Glutamatergic neuron (in vitro differentiated cells): ENCODE data around the gene GLUD1. TPM values are rescaled to one million over a fixed set of nuclear protein-coding genes. Genes with fewer than 3 reads are reported as not detected.
"Not testable (repeated sequence)": the region's sequence is repeated elsewhere in the genome, so short reads cannot be mapped to it uniquely, and the experiment has no call there.

Experiments used
- DNase-seq: peaks from one replicate; pipeline ENCODE4 v3.0.0; 2022
- H3K27ac Mint-ChIP-seq: one replicate; pipeline ENCODE4 v1.8.0; 2020; ENCODE audit warnings: mild to moderate bottlenecking, mixed read lengths, inconsistent platforms; ENCODE audit not compliant: unreplicated experiment
- H3K27me3 Mint-ChIP-seq: one replicate; pipeline ENCODE4 v1.8.0; 2020; ENCODE audit warnings: mild to moderate bottlenecking, moderate library complexity, mixed read lengths, inconsistent platforms; ENCODE audit not compliant: unreplicated experiment
- H3K36me3 Mint-ChIP-seq: one replicate; pipeline ENCODE4 v1.8.0; 2020; ENCODE audit warnings: mild to moderate bottlenecking, mixed read lengths, inconsistent platforms; ENCODE audit not compliant: unreplicated experiment
- H3K4me1 Mint-ChIP-seq: one replicate; pipeline ENCODE4 v1.8.0; 2020; ENCODE audit warnings: mild to moderate bottlenecking, low read depth, mixed read lengths, inconsistent platforms; ENCODE audit not compliant: unreplicated experiment
- H3K4me3 Mint-ChIP-seq: one replicate; pipeline ENCODE4 v1.8.0; 2020; ENCODE audit warnings: mild to moderate bottlenecking, mixed read lengths, inconsistent platforms; ENCODE audit not compliant: unreplicated experiment
- H3K9me3 Mint-ChIP-seq: one replicate; pipeline ENCODE4 v1.8.0; 2020; ENCODE audit warnings: mild to moderate bottlenecking, moderate library complexity, mixed read lengths, inconsistent platforms; ENCODE audit not compliant: unreplicated experiment
- CTCF ChIP-seq: fragments of 200-600 bp; sonication (generic); IDR thresholded peaks from one replicate; pipeline ENCODE4 v1.5.0; 2021; ENCODE audit not compliant: partially characterized antibody, unreplicated experiment
- total RNA-seq: library from RNA; stranded (reverse); fragmentation: NEBNext Ultra II Directional; extraction: Animal tissue kit (Norgen Biotek cat#: 25700); gene quantifications from one replicate; pipeline ENCODE4 v1.2.1, GENCODE V29; 2021; ENCODE audit not compliant: unreplicated experiment

Gene GLUD1
- total RNA-seq, 1 donor from 2014 or later: 73.1 TPM

- H3K4me1 Mint-ChIP-seq: peaks cover 7% of the 10 kb centered on the region
Observed at GRCh38 chr10:87085537-87085936, 9.1 kb downstream of the GLUD1 start.

GRCh38 chr10:87084291-87084782 is 10.3 kb downstream of the GLUD1 start:
- not testable (repeated sequence) for H3K36me3 Mint-ChIP-seq, DNase-seq

More at GRCh38 chr10:87085537-87085936, 9.1 kb downstream of the GLUD1 start:
- Mint-ChIP-seq H3K9me3 (peaks cover 2% of the 10 kb centered on the region), H3K36me3 (no peaks in the 10 kb centered on the region), H3K27me3 (no peaks in the 10 kb centered on the region), H3K4me3 (no peak overlapping the region), H3K27ac (no peak overlapping the region)
- no peak for TF ChIP-seq CTCF
- no peak for DNase-seq

GRCh38 chr10:87083576-87084290 is 10.9 kb downstream of the GLUD1 start:
- not testable (repeated sequence) for H3K4me3 Mint-ChIP-seq, DNase-seq, H3K36me3 Mint-ChIP-seq, H3K27me3 Mint-ChIP-seq, H3K4me1 Mint-ChIP-seq, H3K9me3 Mint-ChIP-seq
- H3K27ac Mint-ChIP-seq: peak overlapping the region; percentile 78

More at GRCh38 chr10:87084291-87084782, 10.3 kb downstream of the GLUD1 start:
- not testable (repeated sequence) for H3K4me3 Mint-ChIP-seq, H3K4me1 Mint-ChIP-seq, H3K27ac Mint-ChIP-seq, H3K9me3 Mint-ChIP-seq, H3K27me3 Mint-ChIP-seq

GRCh38 chr10:87082219-87082618 is 12.4 kb downstream of the GLUD1 start:
- DNase-seq, H3K4me1 Mint-ChIP-seq, H3K27me3 Mint-ChIP-seq, H3K9me3 Mint-ChIP-seq, H3K36me3 Mint-ChIP-seq: not testable (repeated sequence)
- peak overlapping the region; percentile 34 for H3K4me3 Mint-ChIP-seq
- peak overlapping the region; percentile 83 for H3K27ac Mint-ChIP-seq

- H3K27ac Mint-ChIP-seq: peak overlapping the region; percentile 83
- H3K4me3 Mint-ChIP-seq, DNase-seq, H3K27me3 Mint-ChIP-seq, H3K9me3 Mint-ChIP-seq, H3K36me3 Mint-ChIP-seq, H3K4me1 Mint-ChIP-seq: not testable (repeated sequence)
Observed at GRCh38 chr10:87081574-87081973, 13.1 kb downstream of the GLUD1 start.

- not testable (repeated sequence) for DNase-seq, H3K4me1 Mint-ChIP-seq, H3K27me3 Mint-ChIP-seq, H3K4me3 Mint-ChIP-seq, H3K9me3 Mint-ChIP-seq, H3K36me3 Mint-ChIP-seq, H3K27ac Mint-ChIP-seq
Observed at GRCh38 chr10:87080621-87081020, 14.0 kb downstream of the GLUD1 start.

- TF ChIP-seq CTCF: no peak
- Mint-ChIP-seq H3K27ac (no peak overlapping the region), H3K9me3 (peaks cover 5% of the 10 kb centered on the region), H3K27me3 (peaks cover 2% of the 10 kb centered on the region), H3K4me3 (no peak overlapping the region), H3K36me3 (no peaks in the 10 kb centered on the region), H3K4me1 (peaks cover 4% of the 10 kb centered on the region)
- DNase-seq: no peak
Observed at GRCh38 chr10:87079106-87079836, 15.4 kb downstream of the GLUD1 start.

GRCh38 chr10:87076421-87076820 is 18.2 kb downstream of the GLUD1 start:
- not testable (repeated sequence) for H3K4me3 Mint-ChIP-seq, H3K27ac Mint-ChIP-seq, H3K4me1 Mint-ChIP-seq, H3K27me3 Mint-ChIP-seq, H3K9me3 Mint-ChIP-seq, DNase-seq, H3K36me3 Mint-ChIP-seq
